GDM1 (cell line): ENCODE results near the gene MED23.
A peak's percentile ranks its signal among the peaks of the same experiment; 100 is the strongest.

Source experiments
- DNase-seq: peaks from one replicate; lab custom pipeline; 2025; lab: John Stamatoyannopoulos, UW

The MED23 gene

GRCh38 chr6:131627724-131628682 lies at the start of gene MED23:
MED23 (minus strand) TSS chr6:131628242; CDS start chr6:131628049, 193 bp downstream.
- DNase-seq, result peak; percentile 90

GRCh38 chr6:131673184-131673583 lies 45.1 kb upstream of the MED23 start:
- no peak for DNase-seq

- no peak for DNase-seq
These were observed 41.8 kb upstream of the MED23 start for GRCh38 chr6:131669891-131670290.

GRCh38 chr6:131663578-131664165 lies 35.6 kb upstream of the MED23 start:
- no peak for DNase-seq

- DNase-seq, result no peak
These were observed 32.2 kb upstream of the MED23 start for GRCh38 chr6:131660195-131660594.

- no peak for DNase-seq
These were observed 30.2 kb upstream of the MED23 start for GRCh38 chr6:131658287-131658686.

- no peak for DNase-seq
These were observed 29.6 kb upstream of the MED23 start for GRCh38 chr6:131657630-131658111.

GRCh38 chr6:131657222-131657621 lies 29.2 kb upstream of the MED23 start:
- no peak for DNase-seq

- DNase-seq, result no peak
These were observed 28.6 kb upstream of the MED23 start for GRCh38 chr6:131656667-131657066.

GRCh38 chr6:131655951-131656350 lies 27.9 kb upstream of the MED23 start:
- no peak for DNase-seq

- DNase-seq, result no peak
These were observed 27.3 kb upstream of the MED23 start for GRCh38 chr6:131655387-131655786.

- DNase-seq, result no peak
These were observed 26.3 kb upstream of the MED23 start for GRCh38 chr6:131654326-131654725.

- no peak for DNase-seq
These were observed 24.4 kb upstream of the MED23 start for GRCh38 chr6:131652472-131652871.

- no peak for DNase-seq
These were observed 23.7 kb upstream of the MED23 start for GRCh38 chr6:131651782-131652181.

- DNase-seq, result no peak
These were observed 18.2 kb upstream of the MED23 start for GRCh38 chr6:131646249-131646670.

GRCh38 chr6:131645846-131646245 lies 17.8 kb upstream of the MED23 start:
- DNase-seq, result no peak

GRCh38 chr6:131644921-131645320 lies 16.9 kb upstream of the MED23 start:
- no peak for DNase-seq

- no peak for DNase-seq
These were observed 15.9 kb upstream of the MED23 start for GRCh38 chr6:131643855-131644460.

- no peak for DNase-seq
These were observed 15.1 kb upstream of the MED23 start for GRCh38 chr6:131642987-131643611.

- no peak for DNase-seq
These were observed 14.5 kb upstream of the MED23 start for GRCh38 chr6:131642565-131642964.

GRCh38 chr6:131641554-131641953 lies 13.5 kb upstream of the MED23 start:
- no peak for DNase-seq

GRCh38 chr6:131640576-131640975 lies 12.5 kb upstream of the MED23 start:
- DNase-seq, result no peak
